T follicular helper cell (primary cell): ENCODE measurements around the gene SLC47A2.
A peak's percentile ranks its signal among the peaks of the same experiment; 100 is the strongest.

Experiments used
- DNase-seq: peaks from one replicate; pipeline ENCODE4 v3.0.0-alpha.2; 2020; ENCODE audit warnings: low read depth

The SLC47A2 gene

GRCh38 chr17:19747829-19748806 is 31.7 kb upstream of the SLC47A2 start, which contains the start of gene ALDH3A1:
ALDH3A1 (minus strand) TSS chr17:19748298; CDS start chr17:19745129, 3,169 bp downstream.
- no peak for DNase-seq

- no peak for DNase-seq
These were observed 30.9 kb upstream of the SLC47A2 start for GRCh38 chr17:19747159-19747719.

GRCh38 chr17:19746517-19746916 is 30.1 kb upstream of the SLC47A2 start:
- DNase-seq, result no peak

GRCh38 chr17:19744922-19745757 is 28.8 kb upstream of the SLC47A2 start:
- peak; percentile 80 for DNase-seq

- DNase-seq, result no peak
These were observed 28.1 kb upstream of the SLC47A2 start for GRCh38 chr17:19744492-19744891.

GRCh38 chr17:19743101-19744100 is 27.0 kb upstream of the SLC47A2 start:
- no peak for DNase-seq

- no peak for DNase-seq
These were observed 26.1 kb upstream of the SLC47A2 start for GRCh38 chr17:19742495-19742894.

GRCh38 chr17:19741832-19742457 is 25.6 kb upstream of the SLC47A2 start:
- no peak for DNase-seq

GRCh38 chr17:19740933-19741332 is 24.5 kb upstream of the SLC47A2 start:
- no peak for DNase-seq

GRCh38 chr17:19739241-19740201 is 23.1 kb upstream of the SLC47A2 start:
- DNase-seq, result no peak

GRCh38 chr17:19738757-19739156 is 22.4 kb upstream of the SLC47A2 start:
- DNase-seq, result no peak

GRCh38 chr17:19738073-19738449 is 21.7 kb upstream of the SLC47A2 start:
- no peak for DNase-seq

GRCh38 chr17:19737305-19738072 is 21.1 kb upstream of the SLC47A2 start:
- no peak for DNase-seq

- no peak for DNase-seq
These were observed 19.7 kb upstream of the SLC47A2 start for GRCh38 chr17:19736071-19736470.

- no peak for DNase-seq
These were observed 17.7 kb upstream of the SLC47A2 start for GRCh38 chr17:19733953-19734526.

- no peak for DNase-seq
These were observed 15.2 kb upstream of the SLC47A2 start for GRCh38 chr17:19731626-19732025.

- DNase-seq, result no peak
These were observed 14.5 kb upstream of the SLC47A2 start for GRCh38 chr17:19730843-19731242.

- DNase-seq, result no peak
These were observed 13.5 kb upstream of the SLC47A2 start for GRCh38 chr17:19729900-19730299.
